Tibial nerve (tissue), 4 donors: ENCODE results near the gene DACT3. TPM values are rescaled to one million over a fixed set of nuclear protein-coding genes. Genes with fewer than 3 reads are reported as not detected.
A peak's percentile ranks its signal among the peaks of the same experiment; 100 is the strongest.

Source experiments
- DNase-seq, 2 donors: peaks; one replicate each; pipeline ENCODE4 v3.0.0-alpha.2; 2019; ENCODE audit warnings: low spot score in 2 of 2
- H3K27ac ChIP-seq, 4 donors: fragments of 200-600 bp; sonication (generic) in 3 of 4; one replicate each; pipeline ENCODE4 v1.5.1; 2017 to 2019; ENCODE audit warnings: mild to moderate bottlenecking in 1 of 4
- H3K27me3 ChIP-seq, 2 donors: fragments of 200-600 bp; sonication (generic) in 1 of 2; one replicate each; pipeline versions ENCODE4 v1.5.1 to v1.6.0; 2017 to 2019
- H3K36me3 ChIP-seq, 3 donors: fragments of 200-600 bp; sonication (generic); one replicate each; pipeline ENCODE4 v1.5.1; 2018 to 2019
- H3K4me1 ChIP-seq, 4 donors: fragments of 200-600 bp; sonication (generic) in 3 of 4; one replicate each; pipeline ENCODE4 v1.5.1; 2017 to 2019
- H3K4me3 ChIP-seq, 4 donors: fragments of 200-600 bp; sonication (generic) in 3 of 4; one replicate each; pipeline ENCODE4 v1.5.1; 2017 to 2019; ENCODE audit warnings: mild to moderate bottlenecking in 1 of 4, moderate library complexity in 1 of 4
- H3K9me3 ChIP-seq, 4 donors: fragments of 200-600 bp; sonication (generic) in 3 of 4; one replicate each; pipeline ENCODE4 v1.5.1; 2017 to 2019
- EP300 ChIP-seq, 2 donors: sonication (generic); formaldehyde crosslinking; IDR thresholded peaks; one replicate each; pipeline ENCODE4 v1.6.1; 2017; ENCODE audit warnings: antibody characterized with exemption in 2 of 2, mild to moderate bottlenecking in 1 of 2
- POLR2A ChIP-seq, 2 donors: fragments of 450-650 bp; IDR thresholded peaks; one replicate each; pipeline ENCODE4 v1.6.1; 2017; ENCODE audit warnings: antibody characterized with exemption in 2 of 2, mild to moderate bottlenecking in 2 of 2, moderate library complexity in 2 of 2
- WGBS, 2 donors: methylation state at CpG; one replicate each; pipeline ENCODE4 v1.1.5; 2018; 5-methylcytosine and 5-hydroxymethylcytosine counted together
- small RNA-seq: library from RNA; depleted of rRNA; stranded (forward); fragments of <200 nt; gene quantifications from one replicate; pipeline ENCODE3, GENCODE V24; 2016
- total RNA-seq, 4 donors: library from RNA; depleted of rRNA; stranded (reverse); fragments of >200 nt; gene quantifications; one replicate each; pipeline ENCODE4 v1.1.0, GENCODE V29; 2016
- TF ChIP-seq, protein P1 (sequence below), 5 experiments: fragments of 200-600 bp in 3 of 5; fragments of 450-650 bp in 2 of 5; sonication (generic) in 3 of 5; IDR thresholded peaks; one replicate each; pipeline ENCODE4 v1.5.1; 2016 to 2019; ENCODE audit warnings: antibody characterized with exemption in 5 of 5, mild to moderate bottlenecking in 3 of 5, moderate library complexity in 2 of 5

DACT3 gene
- total RNA-seq, 4 donors from 2014 or later = 7.1 to 11.7 (median 8.2) TPM

DNA sequence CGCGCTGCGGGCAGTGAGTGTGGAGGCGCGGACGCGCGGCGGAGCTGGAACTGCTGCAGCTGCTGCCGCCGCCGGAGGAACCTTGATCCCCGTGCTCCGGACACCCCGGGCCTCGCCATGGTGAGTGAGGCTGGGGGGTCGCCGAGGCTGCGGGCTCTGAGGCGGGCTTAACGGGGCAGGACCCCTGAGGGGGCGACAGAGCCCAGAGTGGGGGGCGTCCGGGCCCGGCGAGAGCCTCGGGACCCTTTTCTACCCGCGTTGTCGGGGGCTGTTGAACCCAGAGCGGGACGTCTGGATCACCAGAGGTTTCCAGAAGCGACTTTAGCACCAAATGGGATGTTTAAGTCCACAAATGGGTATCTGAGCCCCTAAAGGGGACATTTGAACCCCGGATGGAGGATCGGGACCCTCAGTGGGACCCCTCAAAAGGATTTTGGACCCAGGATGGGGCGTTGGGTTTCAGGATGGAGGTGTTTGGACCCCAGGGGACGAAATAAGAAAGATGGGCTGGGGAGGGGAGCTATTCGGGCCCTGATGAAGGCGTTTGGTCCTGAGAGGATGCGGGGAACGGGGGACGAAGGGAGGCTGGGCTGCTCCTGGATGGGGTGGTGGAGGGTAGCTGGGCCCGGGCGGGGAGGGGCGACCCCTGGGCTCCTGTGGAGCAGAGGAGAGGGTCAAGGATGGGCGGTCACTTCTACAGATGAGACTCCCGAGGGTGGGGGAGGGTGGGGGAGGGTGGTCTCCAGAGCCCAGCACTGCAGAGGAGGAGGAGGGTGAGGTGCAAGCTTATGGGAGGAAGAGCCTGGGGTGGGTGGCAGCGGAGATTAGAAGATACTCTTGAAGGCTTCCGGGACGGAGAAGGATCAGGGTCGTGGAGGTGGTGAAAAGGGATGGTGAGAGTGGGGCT is 59.4 kb downstream of the DACT3 start, which contains the start of gene CALM3:
Gene CALM3 (plus strand): TSS at position 13 of the 907 bp plus-strand sequence. CDS start 105 bp downstream, at position 118.
- H3K36me3 ChIP-seq = peaks cover 0 to 13% (median 0%) of the 10 kb centered on the region in 3 donors
- peaks cover 0 to 19% (median 0%) of the 10 kb centered on the region in 4 donors for H3K9me3 ChIP-seq
- H3K4me1 ChIP-seq = peaks cover 0 to 55% (median 38%) of the 10 kb centered on the region in 4 donors
- H3K27me3 ChIP-seq = no peaks in the 10 kb centered on the region
- peak within 1 kb of the TSS; percentile 96 to 100 (median 99) for H3K27ac ChIP-seq
- H3K4me3 ChIP-seq = peak within 1 kb of the TSS; percentile 98 to 99 (median 99)
- 0% methylated on average over 24 to 30 of the region's 51 CpGs for WGBS, 2 donors
- no peak for DNase-seq
- peak; percentile 90 to 91 for TF ChIP-seq POLR2A (IDR thresholded peaks at IDR 0.05)
- TF ChIP-seq, protein P1, sequence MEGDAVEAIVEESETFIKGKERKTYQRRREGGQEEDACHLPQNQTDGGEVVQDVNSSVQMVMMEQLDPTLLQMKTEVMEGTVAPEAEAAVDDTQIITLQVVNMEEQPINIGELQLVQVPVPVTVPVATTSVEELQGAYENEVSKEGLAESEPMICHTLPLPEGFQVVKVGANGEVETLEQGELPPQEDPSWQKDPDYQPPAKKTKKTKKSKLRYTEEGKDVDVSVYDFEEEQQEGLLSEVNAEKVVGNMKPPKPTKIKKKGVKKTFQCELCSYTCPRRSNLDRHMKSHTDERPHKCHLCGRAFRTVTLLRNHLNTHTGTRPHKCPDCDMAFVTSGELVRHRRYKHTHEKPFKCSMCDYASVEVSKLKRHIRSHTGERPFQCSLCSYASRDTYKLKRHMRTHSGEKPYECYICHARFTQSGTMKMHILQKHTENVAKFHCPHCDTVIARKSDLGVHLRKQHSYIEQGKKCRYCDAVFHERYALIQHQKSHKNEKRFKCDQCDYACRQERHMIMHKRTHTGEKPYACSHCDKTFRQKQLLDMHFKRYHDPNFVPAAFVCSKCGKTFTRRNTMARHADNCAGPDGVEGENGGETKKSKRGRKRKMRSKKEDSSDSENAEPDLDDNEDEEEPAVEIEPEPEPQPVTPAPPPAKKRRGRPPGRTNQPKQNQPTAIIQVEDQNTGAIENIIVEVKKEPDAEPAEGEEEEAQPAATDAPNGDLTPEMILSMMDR (IDR thresholded peaks at IDR 0.05) = no peak

DNA sequence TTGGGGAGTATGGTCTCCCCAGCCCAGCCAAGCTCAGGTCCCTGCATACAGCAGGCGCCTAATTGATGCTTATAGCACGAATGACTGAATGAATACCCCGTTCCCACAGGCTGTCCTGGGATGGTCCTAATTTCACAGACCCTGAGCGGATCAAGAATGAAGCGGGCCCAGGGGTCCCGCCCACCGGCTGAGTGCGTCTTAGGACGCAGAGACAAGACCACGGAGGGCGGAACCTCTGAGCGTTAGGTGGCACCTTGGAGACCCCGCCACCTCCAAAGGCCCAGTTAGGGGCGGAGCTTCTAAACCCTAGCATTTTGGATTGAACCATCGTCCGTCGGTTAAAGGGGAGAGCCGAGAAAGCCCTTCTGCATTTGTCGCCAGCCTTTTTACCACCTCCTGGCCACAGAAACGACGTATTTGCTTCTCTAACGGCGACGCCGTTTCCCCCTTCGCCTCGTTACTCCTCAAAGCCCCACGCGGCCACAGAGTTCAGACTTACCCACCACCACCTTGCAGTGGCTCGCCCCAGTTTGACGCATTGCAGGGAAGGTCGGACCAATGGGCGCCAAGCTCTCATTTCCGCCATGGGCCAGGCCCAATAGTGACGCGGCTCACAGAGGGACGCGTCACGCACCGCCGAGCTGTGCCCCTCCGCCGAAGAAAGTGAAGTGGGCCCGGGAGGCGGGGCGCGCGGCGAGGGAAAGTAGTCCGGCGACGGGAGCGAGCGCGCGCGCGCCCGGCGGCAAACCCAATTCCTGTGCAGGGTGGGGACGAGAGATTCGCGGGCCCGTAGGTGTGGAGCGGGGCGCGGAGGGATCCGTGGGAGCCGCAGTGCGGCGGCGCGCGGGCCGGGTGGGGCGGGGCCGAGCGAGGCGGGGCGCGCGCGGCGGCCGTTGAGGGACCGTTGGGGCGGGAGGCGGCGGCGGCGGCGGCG is 60.3 kb downstream of the DACT3 start:
- Histone ChIP-seq H3K36me3 (peaks cover 0 to 4% (median 0%) of the 10 kb centered on the region in 3 donors), H3K27ac (peak overlapping the region; percentile 96 to 100 (median 99)), H3K4me3 (peak overlapping the region; percentile 68 to 99 (median 98)), H3K27me3 (no peaks in the 10 kb centered on the region), H3K4me1 (peaks cover 0 to 46% (median 34%) of the 10 kb centered on the region in 4 donors), H3K9me3 (peaks cover 0 to 19% (median 0%) of the 10 kb centered on the region in 4 donors)
- TF ChIP-seq POLR2A (IDR thresholded peaks at IDR 0.05) = no peak
- TF ChIP-seq, protein P1 (IDR thresholded peaks at IDR 0.05) = peak in 2 of 5 experiments; percentile 64 to 71
- peak; percentile 84 to 89 for TF ChIP-seq EP300 (IDR thresholded peaks at IDR 0.05)
- peak; percentile 97 to 99 for DNase-seq
- 0 to 1% methylated on average over 56 to 60 of the region's 93 CpGs for WGBS, 2 donors

DNA sequence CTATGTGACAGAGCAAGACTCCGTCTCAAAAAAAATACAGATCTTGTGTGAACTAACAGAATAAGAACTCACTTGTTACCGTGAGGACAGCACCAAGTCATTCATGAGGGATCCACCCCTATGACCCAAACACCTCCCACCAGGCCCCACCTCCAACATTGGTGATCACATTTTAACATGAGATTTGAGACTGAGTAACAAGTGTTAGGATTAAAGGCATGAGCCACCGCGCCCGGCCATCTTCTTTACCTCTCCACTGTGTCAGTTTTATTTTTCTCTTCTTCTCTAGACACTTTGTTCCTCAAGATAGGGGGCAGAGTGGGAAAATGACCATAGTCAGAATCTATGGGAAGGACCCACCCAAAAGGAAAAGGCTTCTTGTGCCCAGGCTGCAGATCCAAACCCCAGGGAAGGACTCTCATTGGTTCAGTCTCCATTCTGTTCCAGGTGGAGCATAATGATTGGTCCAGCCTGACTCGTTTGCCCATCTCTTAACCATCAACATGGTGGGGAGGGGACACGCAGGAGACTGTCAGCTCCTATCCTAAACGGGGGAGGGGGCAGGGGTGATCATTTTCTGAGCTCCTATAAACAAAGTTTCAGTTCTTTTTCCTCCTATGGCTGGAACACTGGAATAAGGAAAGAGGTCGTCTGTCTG is 61.1 kb downstream of the DACT3 start:
- Histone ChIP-seq H3K27me3 (no peaks in the 10 kb centered on the region), H3K36me3 (no peaks in the 10 kb centered on the region), H3K4me3 (peak overlapping the region; percentile 68 to 99 (median 98)), H3K9me3 (peaks cover 0 to 19% (median 0%) of the 10 kb centered on the region in 4 donors), H3K4me1 (peaks cover 0 to 38% (median 26%) of the 10 kb centered on the region in 4 donors), H3K27ac (peak overlapping the region; percentile 96 to 100 (median 99))
- 60 to 67% methylated on average over 9 of the region's 9 CpGs for whole genome bisulfite sequencing, 2 donors
- DNase-seq = no peak
- TF ChIP-seq POLR2A (IDR thresholded peaks at IDR 0.05) (no peak), EP300 (IDR thresholded peaks at IDR 0.05) (no peak)
- TF ChIP-seq, protein P1 (IDR thresholded peaks at IDR 0.05) = no peak

DNA sequence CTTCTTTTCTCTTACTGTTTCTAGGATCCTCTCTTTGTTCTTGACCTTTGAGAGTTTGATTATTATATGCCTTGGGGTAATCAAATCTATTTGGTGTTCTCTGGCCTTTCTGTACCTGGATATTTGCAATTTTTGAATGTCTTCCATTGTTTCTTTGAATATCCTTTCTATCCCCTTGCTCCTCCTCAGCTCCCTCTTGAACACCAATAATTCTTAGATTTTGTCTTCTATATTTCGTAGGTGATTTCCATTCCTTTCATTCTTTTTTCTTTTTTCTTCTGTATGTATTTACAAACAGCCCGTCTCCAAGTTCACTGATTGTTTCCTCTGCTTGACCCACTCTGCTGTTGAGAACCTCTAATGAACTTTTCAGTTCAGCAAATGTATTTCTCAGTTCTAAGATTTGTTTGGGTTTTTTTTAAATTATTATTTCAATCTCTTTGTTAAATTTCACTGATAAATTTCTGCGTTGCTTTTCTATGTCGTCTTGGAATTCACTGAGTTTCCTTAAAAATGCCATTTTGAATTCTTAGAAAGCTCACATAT is 62.5 kb downstream of the DACT3 start:
- Histone ChIP-seq H3K27me3 (no peaks in the 10 kb centered on the region), H3K4me3 (no peak overlapping the region), H3K4me1 (peaks cover 0 to 24% (median 12%) of the 10 kb centered on the region in 4 donors), H3K9me3 (peaks cover 0 to 19% (median 0%) of the 10 kb centered on the region in 4 donors), H3K36me3 (no peaks in the 10 kb centered on the region), H3K27ac (no peak overlapping the region)
- TF ChIP-seq POLR2A (IDR thresholded peaks at IDR 0.05) = no peak
- TF ChIP-seq, protein P1 (IDR thresholded peaks at IDR 0.05) = no peak
- TF ChIP-seq EP300 (IDR thresholded peaks at IDR 0.05) = no peak
- 91 to 94% methylated on average over 4 of the region's 4 CpGs for WGBS, 2 donors
- no peak for DNase-seq

Small RNAs within 50 kb of the gene (small RNA-seq; reads per million reads assigned to genes)
- gene MIR320E = 0.57 reads per million
- gene RN7SL364P = not detected

Other genes with a start within 250 kb of the DACT3 start
- 1 to 10 TPM; 2.8 to 7.3 (median 5.0) TPM for gene CCDC8, start 247.6 kb downstream of the DACT3 start, total RNA-seq
- under 1 TPM in 1 of 4 donors, not detected in 3; 0.30 TPM for gene PNMA8C, start 232.2 kb downstream of the DACT3 start, total RNA-seq
- gene PNMA8A, start 189.6 kb downstream of the DACT3 start, total RNA-seq = 1 to 10 TPM in 3 of 4 donors, under 1 TPM in 1; 0.90 to 7.4 (median 3.4) TPM
- 1 to 10 TPM; 3.1 to 4.2 (median 3.7) TPM for gene PNMA8B, start 165.3 kb downstream of the DACT3 start, total RNA-seq
- 100 to 1,000 TPM; 123 to 167 (median 137) TPM for gene CALM3, start 59.9 kb downstream of the DACT3 start, total RNA-seq
- gene PTGIR, start 36.1 kb downstream of the DACT3 start, total RNA-seq = 10 to 100 TPM in 2 of 4 donors, 1 to 10 TPM in 2; 3.1 to 43.2 (median 12.7) TPM
- not detected for gene GNG8, start 25.0 kb downstream of the DACT3 start, total RNA-seq
- 10 to 100 TPM; 21.0 to 36.1 (median 30.2) TPM for gene PRKD2, start 55.9 kb upstream of the DACT3 start, total RNA-seq
- gene FKRP, start 84.9 kb upstream of the DACT3 start, total RNA-seq = 10 to 100 TPM; 15.7 to 20.4 (median 17.7) TPM
- gene STRN4, start 85.3 kb upstream of the DACT3 start, total RNA-seq = 100 to 1,000 TPM in 1 of 4 donors, 10 to 100 TPM in 3; 77.4 to 127 (median 87.4) TPM
- 100 to 1,000 TPM in 1 of 4 donors, 10 to 100 TPM in 3; 76.8 to 107 (median 83.4) TPM for gene SLC1A5, start 127.4 kb upstream of the DACT3 start, total RNA-seq
- 100 to 1,000 TPM in 1 of 4 donors, 10 to 100 TPM in 3; 32.1 to 108 (median 64.6) TPM for gene AP2S1, start 189.7 kb upstream of the DACT3 start, total RNA-seq
- 10 to 100 TPM; 43.3 to 50.3 (median 48.6) TPM for gene ARHGAP35, start 199.8 kb upstream of the DACT3 start, total RNA-seq